Kidney epithelial cell (primary cell): ENCODE measurements around the gene OSGEP. TPM values are rescaled to one million over a fixed set of nuclear protein-coding genes. Genes with fewer than 3 reads are reported as not detected.

ENCODE experiments used
- DNase-seq: peaks from one replicate; pipeline ENCODE4 v3.0.0-alpha.2; 2010; ENCODE audit warnings: low read depth
- H3K27me3 ChIP-seq: 2 replicates; pipeline ENCODE4 v1.6.0; 2011; ENCODE audit warnings: low read length; ENCODE audit not compliant: control insufficient read depth, insufficient read depth
- H3K36me3 ChIP-seq: 2 replicates; pipeline ENCODE4 v1.5.1; 2011; ENCODE audit warnings: low read length; ENCODE audit not compliant: control insufficient read depth, insufficient read depth
- H3K4me3 ChIP-seq: 2 replicates; pipeline ENCODE4 v1.5.1; 2011; ENCODE audit warnings: low read depth, mild to moderate bottlenecking, control low read depth, low read length
- CTCF ChIP-seq: IDR thresholded peaks from 2 replicates; pipeline ENCODE4 v1.5.1; 2011; ENCODE audit warnings: mild to moderate bottlenecking, moderate library complexity, low read length, control low read depth, inconsistent platforms; ENCODE audit not compliant: insufficient read depth, poor library complexity, severe bottlenecking
- total RNA-seq: library from RNA; depleted of rRNA; stranded (reverse); fragments of >200 nt; gene quantifications from 2 replicates; pipeline ENCODE4 v1.2.3, GENCODE V29; 2015

OSGEP gene
- total RNA-seq, 1 donor from 2014 or later: 46.6 TPM

GRCh38 chr14:20489093-20489994 lies 34.7 kb upstream of the OSGEP start:
- TF ChIP-seq CTCF: no peak
- DNase-seq: no peak
- Histone ChIP-seq H3K4me3 (no peak overlapping the region), H3K36me3 (no peaks in the 10 kb centered on the region), H3K27me3 (no peaks in the 10 kb centered on the region)

GRCh38 chr14:20487396-20487725 lies 32.7 kb upstream of the OSGEP start:
- Histone ChIP-seq H3K27me3 (no peaks in the 10 kb centered on the region), H3K4me3 (no peak overlapping the region), H3K36me3 (no peaks in the 10 kb centered on the region)
- no peak for DNase-seq
- TF ChIP-seq CTCF: no peak

GRCh38 chr14:20486684-20487395 lies 32.2 kb upstream of the OSGEP start:
- H3K27me3 ChIP-seq: no peaks in the 10 kb centered on the region
- no peaks in the 10 kb centered on the region for H3K36me3 ChIP-seq
- no peak for TF ChIP-seq CTCF
- DNase-seq: no peak
- no peak overlapping the region for H3K4me3 ChIP-seq

- no peak for TF ChIP-seq CTCF
- no peaks in the 10 kb centered on the region for H3K36me3 ChIP-seq
- no peak overlapping the region for H3K4me3 ChIP-seq
- no peak for DNase-seq
- H3K27me3 ChIP-seq: no peaks in the 10 kb centered on the region
Measured at GRCh38 chr14:20485900-20486299, 31.3 kb upstream of the OSGEP start.

- no peak for TF ChIP-seq CTCF
- Histone ChIP-seq H3K4me3 (no peak overlapping the region), H3K36me3 (no peaks in the 10 kb centered on the region), H3K27me3 (no peaks in the 10 kb centered on the region)
- DNase-seq: no peak
Measured at GRCh38 chr14:20482382-20482781, 27.8 kb upstream of the OSGEP start.
